GM04504 (cell line): Measurements from ENCODE around the gene PCDHGC3.
A peak's percentile ranks its signal among the peaks of the same experiment; 100 is the strongest.
"Not testable (repeated sequence)": the region's sequence is repeated elsewhere in the genome, so short reads cannot be mapped to it uniquely, and the experiment has no call there.

ENCODE experiments used
- DNase-seq: peaks from one replicate; pipeline ENCODE4 v3.0.0-alpha.2; 2012; ENCODE audit warnings: low read depth

PCDHGC3 gene

DNA sequence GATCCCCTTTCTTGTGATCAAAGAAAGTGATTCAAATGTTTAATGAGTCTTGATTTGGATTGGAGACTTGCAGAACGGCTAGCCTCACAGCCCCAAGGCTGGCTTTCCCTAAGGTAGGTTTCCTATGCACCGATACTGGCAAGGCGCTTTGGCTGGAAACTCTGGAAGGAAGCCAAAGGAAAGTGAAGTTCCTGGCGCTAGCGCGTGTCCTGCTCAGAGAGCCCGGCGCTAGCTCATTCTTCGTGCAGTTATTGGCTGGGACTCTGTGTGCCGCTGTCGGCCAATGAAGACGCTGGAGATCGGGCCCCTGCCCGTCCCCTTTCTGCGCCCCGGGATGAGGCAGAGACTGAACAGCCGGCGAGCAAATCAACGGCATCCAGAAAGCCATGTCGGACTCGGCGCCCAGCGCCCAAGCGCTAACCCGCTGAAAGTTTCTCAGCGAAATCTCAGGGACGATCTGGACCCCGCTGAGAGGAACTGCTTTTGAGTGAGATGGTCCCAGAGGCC lies at the start of gene PCDHGC3:
TSS of gene PCDHGC3 (plus strand) at position 342 of the 507 bp plus-strand sequence. CDS start at position 493, 151 bp downstream.
- peak; percentile 90 for DNase-seq

GRCh38 chr5:141427783-141428426 lies 47.9 kb upstream of the PCDHGC3 start:
- DNase-seq, result no peak

- DNase-seq, result peak; percentile 68
Observed at GRCh38 chr5:141430332-141431113, 45.2 kb upstream of the PCDHGC3 start, which contains the start of gene PCDHGA12. Gene PCDHGA12, plus strand, starts transcription at chr5:141430507. Its CDS starts 253 bp downstream, at chr5:141430760.

DNA sequence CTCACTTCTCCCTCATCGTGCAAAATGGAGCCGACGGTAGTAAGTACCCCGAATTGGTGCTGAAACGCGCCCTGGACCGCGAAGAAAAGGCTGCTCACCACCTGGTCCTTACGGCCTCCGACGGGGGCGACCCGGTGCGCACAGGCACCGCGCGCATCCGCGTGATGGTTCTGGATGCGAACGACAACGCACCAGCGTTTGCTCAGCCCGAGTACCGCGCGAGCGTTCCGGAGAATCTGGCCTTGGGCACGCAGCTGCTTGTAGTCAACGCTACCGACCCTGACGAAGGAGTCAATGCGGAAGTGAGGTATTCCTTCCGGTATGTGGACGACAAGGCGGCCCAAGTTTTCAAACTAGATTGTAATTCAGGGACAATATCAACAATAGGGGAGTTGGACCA lies 44.5 kb upstream of the PCDHGC3 start:
- DNase-seq, result no peak

DNA sequence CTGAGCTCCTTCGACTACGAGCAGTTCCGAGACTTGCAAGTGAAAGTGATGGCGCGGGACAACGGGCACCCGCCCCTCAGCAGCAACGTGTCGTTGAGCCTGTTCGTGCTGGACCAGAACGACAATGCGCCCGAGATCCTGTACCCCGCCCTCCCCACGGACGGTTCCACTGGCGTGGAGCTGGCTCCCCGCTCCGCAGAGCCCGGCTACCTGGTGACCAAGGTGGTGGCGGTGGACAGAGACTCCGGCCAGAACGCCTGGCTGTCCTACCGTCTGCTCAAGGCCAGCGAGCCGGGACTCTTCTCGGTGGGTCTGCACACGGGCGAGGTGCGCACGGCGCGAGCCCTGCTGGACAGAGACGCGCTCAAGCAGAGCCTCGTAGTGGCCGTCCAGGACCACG lies 43.5 kb upstream of the PCDHGC3 start:
- not testable (repeated sequence) for DNase-seq

DNA sequence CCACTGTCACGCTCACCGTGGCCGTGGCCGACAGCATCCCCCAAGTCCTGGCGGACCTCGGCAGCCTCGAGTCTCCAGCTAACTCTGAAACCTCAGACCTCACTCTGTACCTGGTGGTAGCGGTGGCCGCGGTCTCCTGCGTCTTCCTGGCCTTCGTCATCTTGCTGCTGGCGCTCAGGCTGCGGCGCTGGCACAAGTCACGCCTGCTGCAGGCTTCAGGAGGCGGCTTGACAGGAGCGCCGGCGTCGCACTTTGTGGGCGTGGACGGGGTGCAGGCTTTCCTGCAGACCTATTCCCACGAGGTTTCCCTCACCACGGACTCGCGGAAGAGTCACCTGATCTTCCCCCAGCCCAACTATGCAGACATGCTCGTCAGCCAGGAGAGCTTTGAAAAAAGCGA lies 43.0 kb upstream of the PCDHGC3 start:
- DNase-seq, result not testable (repeated sequence)

GRCh38 chr5:141434006-141434405 lies 41.8 kb upstream of the PCDHGC3 start:
- DNase-seq, result no peak

GRCh38 chr5:141437221-141437620 lies 38.5 kb upstream of the PCDHGC3 start:
- no peak for DNase-seq

- DNase-seq, result no peak
Observed at GRCh38 chr5:141439411-141440141, 36.2 kb upstream of the PCDHGC3 start.

- DNase-seq, result no peak
Observed at GRCh38 chr5:141440341-141440740, 35.4 kb upstream of the PCDHGC3 start.

DNA sequence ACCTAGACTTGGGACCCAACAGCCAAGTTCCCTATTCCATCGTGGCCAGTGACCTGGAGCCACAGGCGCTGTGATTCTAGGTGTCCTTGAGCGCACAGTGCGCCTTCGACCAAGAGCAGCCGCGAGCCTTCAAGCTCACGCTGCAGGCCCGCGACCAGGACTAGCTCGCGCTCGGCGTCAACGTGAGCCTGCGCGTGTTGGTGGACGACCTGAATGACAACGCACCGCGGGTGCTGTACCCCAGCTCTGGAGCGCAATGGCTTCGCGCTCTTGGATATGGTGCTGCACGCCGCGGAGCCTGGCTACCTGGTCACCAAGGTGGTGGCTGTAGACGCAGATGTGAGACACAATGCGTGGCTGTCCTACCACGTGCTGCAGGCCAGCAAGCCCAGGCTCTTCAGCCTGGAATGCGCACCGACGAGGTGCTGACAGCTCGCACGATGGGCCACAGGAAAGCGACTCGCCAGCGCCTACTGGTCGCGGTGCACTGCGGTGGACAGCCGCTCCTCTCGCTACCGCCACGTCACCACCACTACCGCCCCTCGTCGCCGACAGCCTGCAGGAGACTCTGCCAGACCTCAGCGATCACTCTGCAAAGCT lies 34.1 kb upstream of the PCDHGC3 start:
- DNase-seq, result no peak

DNA sequence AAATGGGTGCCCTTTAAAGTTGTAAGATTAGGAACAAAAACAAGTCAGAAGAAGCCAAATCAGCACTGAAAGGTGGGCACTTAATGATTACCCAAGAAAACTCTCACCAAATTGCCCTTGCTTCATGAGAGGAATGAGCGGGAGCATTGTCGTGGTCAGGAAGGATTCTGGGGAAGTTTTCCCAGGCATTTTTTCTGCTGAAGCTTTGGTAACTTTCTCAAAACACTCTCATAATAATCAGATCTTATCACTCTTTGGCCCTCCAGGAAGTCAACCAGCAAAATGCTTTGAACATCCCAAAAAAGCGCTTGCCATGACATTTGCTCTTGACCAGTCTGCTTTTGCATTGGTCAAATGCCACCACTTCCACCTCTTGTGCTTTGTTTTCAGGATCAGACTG lies 10.4 kb upstream of the PCDHGC3 start:
- no peak for DNase-seq

GRCh38 chr5:141476132-141476911 lies 556 bp downstream of the PCDHGC3 start:
- peak; percentile 64 for DNase-seq

GRCh38 chr5:141477044-141477575 lies 1.3 kb downstream of the PCDHGC3 start:
- no peak for DNase-seq

DNA sequence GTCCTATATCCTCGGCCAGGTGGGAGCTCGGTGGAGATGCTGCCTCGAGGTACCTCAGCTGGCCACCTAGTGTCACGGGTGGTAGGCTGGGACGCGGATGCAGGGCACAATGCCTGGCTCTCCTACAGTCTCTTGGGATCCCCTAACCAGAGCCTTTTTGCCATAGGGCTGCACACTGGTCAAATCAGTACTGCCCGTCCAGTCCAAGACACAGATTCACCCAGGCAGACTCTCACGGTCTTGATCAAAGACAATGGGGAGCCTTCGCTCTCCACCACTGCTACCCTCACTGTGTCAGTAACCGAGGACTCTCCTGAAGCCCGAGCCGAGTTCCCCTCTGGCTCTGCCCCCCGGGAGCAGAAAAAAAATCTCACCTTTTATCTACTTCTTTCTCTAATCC lies 2.0 kb downstream of the PCDHGC3 start:
- no peak for DNase-seq

GRCh38 chr5:141478321-141478945 lies 2.7 kb downstream of the PCDHGC3 start:
- no peak for DNase-seq

DNA sequence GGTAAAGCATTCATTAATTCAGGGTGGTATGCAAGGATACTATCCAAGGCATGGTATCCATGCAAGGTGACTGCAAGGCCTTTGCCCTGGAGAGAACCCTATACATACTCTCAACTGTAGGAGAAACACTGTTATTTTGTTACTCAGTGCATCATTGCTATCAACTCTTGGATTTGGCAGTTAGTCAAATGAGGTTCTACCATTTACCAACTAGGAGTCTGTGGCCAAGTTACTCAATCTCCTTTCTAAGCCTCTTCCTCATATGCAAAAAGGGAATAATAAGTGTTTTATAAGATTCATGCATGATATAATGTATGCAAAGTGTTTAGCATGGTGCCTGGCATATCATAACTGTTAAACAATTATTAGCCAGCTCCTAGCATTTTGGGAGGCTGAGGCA lies 4.0 kb downstream of the PCDHGC3 start:
- no peak for DNase-seq

DNA sequence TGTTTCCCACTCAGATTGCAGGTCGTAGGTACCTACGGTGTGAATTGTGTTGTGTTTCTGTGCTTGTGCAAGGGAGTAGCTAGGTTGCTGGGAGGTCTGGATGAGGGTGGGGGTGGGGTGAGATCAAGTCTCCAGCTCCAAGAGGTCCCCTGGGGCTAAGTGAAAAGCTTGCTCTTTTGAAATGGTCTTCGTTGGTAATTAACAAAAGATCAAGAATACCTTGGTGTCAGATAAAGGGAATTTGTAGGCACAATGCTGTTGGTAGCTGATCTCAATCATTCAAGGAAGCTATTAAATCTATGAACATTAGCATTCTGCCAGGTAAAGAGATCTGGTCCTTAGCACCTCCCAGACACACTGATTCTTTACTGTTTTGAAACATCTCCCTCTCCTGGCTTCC lies 8.1 kb downstream of the PCDHGC3 start:
- no peak for DNase-seq

- no peak for DNase-seq
Observed at GRCh38 chr5:141484310-141484640, 8.5 kb downstream of the PCDHGC3 start.

DNA sequence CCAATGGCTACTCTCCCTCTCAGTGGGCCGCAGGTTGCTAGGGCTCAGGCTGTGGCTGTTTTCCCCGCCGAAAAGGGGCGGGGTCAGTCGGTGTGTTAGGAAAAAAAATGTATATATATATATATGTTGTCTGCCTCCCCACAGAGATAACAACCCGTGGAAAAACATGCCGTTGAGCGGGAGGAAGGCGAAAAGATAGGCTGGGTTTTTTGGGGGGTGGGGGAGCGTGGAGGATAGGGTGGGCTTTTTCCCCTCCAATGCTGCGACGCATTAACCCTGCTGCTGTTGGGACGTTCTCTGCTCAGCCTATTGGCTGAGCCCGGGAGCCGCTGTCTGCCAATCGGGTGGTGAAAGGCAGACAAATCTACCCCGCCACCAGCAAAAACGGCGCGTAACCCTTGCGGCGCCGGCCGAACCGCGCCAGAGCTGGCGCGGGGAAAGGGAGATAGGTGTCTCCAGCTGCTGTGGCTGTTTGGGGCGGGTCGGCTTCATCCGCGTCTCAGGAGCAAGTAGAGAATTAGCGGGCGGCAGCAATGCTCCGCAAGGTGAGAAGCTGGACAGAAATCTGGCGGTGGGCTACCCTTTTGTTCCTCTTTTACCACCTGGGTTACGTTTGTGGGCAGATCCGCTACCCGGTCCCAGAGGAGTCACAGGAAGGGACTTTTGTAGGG lies 9.0 kb downstream of the PCDHGC3 start, which contains the start of gene PCDHGC4:
TSS of gene PCDHGC4 (plus strand) at position 390 of the 671 bp plus-strand sequence. CDS start at position 534, 144 bp downstream.
- DNase-seq, result no peak
